ENCODE measurements around the gene KSR1. TPM values are rescaled to one million over a fixed set of nuclear protein-coding genes. Genes with fewer than 3 reads are reported as not detected.
"Not testable (repeated sequence)": the region's sequence is repeated elsewhere in the genome, so short reads cannot be mapped to it uniquely, and the experiment has no call there.

Gene KSR1
- 90.1 and 114 TPM in 2 replicates for total RNA-seq

GRCh38 chr17:27455914-27456680 is at the start of gene KSR1:
Gene KSR1 (plus strand): TSS chr17:27456448. CDS start chr17:27456644, 196 bp downstream.
- H3K9me3 Mint-ChIP-seq = no peaks in the 10 kb centered on the region
- no peak for TF ChIP-seq CTCF (IDR thresholded peaks at IDR 0.05)
- peak within 1 kb of the TSS; percentile 78 for H3K27ac Mint-ChIP-seq
- peak within 1 kb of the TSS; percentile 92 for H3K4me3 Mint-ChIP-seq
- peak; percentile 94 for ATAC-seq (ENCODE audit: low read depth)
- peaks cover 7% of the 10 kb centered on the region for H3K36me3 Mint-ChIP-seq (ENCODE audit: low read depth)
- DNase-seq = peak; percentile 81
- peaks cover 22% of the 10 kb centered on the region for H3K4me1 Mint-ChIP-seq
- CTCF ChIA-PET = interaction anchor here (0.6 to 4.7 kb wide), 18 partner anchors 9 to 221 kb away, joined by 3 to 68 read pairs (median 4); no protein-coding TSS in a partner anchor
- POLR2A ChIA-PET = interaction anchor here (0.7 to 5.8 kb wide), 12 partner anchors 11 to 162 kb away, joined by 3 to 61 read pairs (median 5); partner anchors contain the start of gene WSB1
- no peaks in the 10 kb centered on the region for H3K27me3 Mint-ChIP-seq
- intact Hi-C loops (cut with micrococcal nuclease) = loop anchor here (1.0 to 5.0 kb wide), 9 partner anchors 17 to 219 kb away; partner anchors contain the start of gene WSB1

- POLR2A ChIA-PET = interaction anchor here (0.5 kb wide), 1 partner anchor 156 kb away, joined by 6 read pairs; no protein-coding TSS in a partner anchor
- Mint-ChIP-seq H3K4me3 (no peak overlapping the region), H3K27me3 (peaks cover 3% of the 10 kb centered on the region), H3K27ac (no peak overlapping the region), H3K36me3 (ENCODE audit: low read depth) (no peaks in the 10 kb centered on the region), H3K4me1 (no peaks in the 10 kb centered on the region), H3K9me3 (no peaks in the 10 kb centered on the region)
- intact Hi-C loops (cut with micrococcal nuclease) = no loop called here
- no peak for DNase-seq
- no peak for ATAC-seq (ENCODE audit: low read depth)
- no peak for TF ChIP-seq CTCF (IDR thresholded peaks at IDR 0.05)
- CTCF ChIA-PET = interaction anchor here (1.1 to 2.2 kb wide), 2 partner anchors 28 to 192 kb away, joined by 3 to 8 read pairs; no protein-coding TSS in a partner anchor
Measured at GRCh38 chr17:27407916-27408864, 48.1 kb upstream of the KSR1 start.

GRCh38 chr17:27408891-27409290 is 47.4 kb upstream of the KSR1 start:
- peaks cover 3% of the 10 kb centered on the region for H3K27me3 Mint-ChIP-seq
- no peak for DNase-seq
- no peak for ATAC-seq (ENCODE audit: low read depth)
- H3K36me3 Mint-ChIP-seq (ENCODE audit: low read depth) = no peaks in the 10 kb centered on the region
- CTCF ChIA-PET = interaction anchor here (2.2 kb wide), 1 partner anchor 191 kb away, joined by 8 read pairs; no protein-coding TSS in a partner anchor
- POLR2A ChIA-PET = interaction anchor here (0.5 kb wide), 1 partner anchor 155 kb away, joined by 6 read pairs; no protein-coding TSS in a partner anchor
- TF ChIP-seq CTCF (IDR thresholded peaks at IDR 0.05) = no peak
- intact Hi-C loops (cut with micrococcal nuclease) = no loop called here
- no peaks in the 10 kb centered on the region for H3K9me3 Mint-ChIP-seq
- no peaks in the 10 kb centered on the region for H3K4me1 Mint-ChIP-seq
- no peak overlapping the region for H3K27ac Mint-ChIP-seq
- no peak overlapping the region for H3K4me3 Mint-ChIP-seq

GRCh38 chr17:27412158-27412557 is 44.1 kb upstream of the KSR1 start:
- H3K27me3 Mint-ChIP-seq; H3K4me1 Mint-ChIP-seq; H3K36me3 Mint-ChIP-seq (ENCODE audit: low read depth); H3K27ac Mint-ChIP-seq; DNase-seq; intact Hi-C loops (cut with micrococcal nuclease); ATAC-seq (ENCODE audit: low read depth); POLR2A ChIA-PET; H3K9me3 Mint-ChIP-seq; H3K4me3 Mint-ChIP-seq: not testable (repeated sequence)
- CTCF ChIA-PET = interaction anchor here (2.3 kb wide), 1 partner anchor 188 kb away, joined by 8 read pairs; no protein-coding TSS in a partner anchor

- intact Hi-C loops (cut with micrococcal nuclease) = no loop called here
- peaks cover 3% of the 10 kb centered on the region for H3K27me3 Mint-ChIP-seq
Measured at GRCh38 chr17:27413315-27413714, 42.9 kb upstream of the KSR1 start.

More at GRCh38 chr17:27413315-27413714, 42.9 kb upstream of the KSR1 start:
- Mint-ChIP-seq H3K36me3 (ENCODE audit: low read depth) (no peaks in the 10 kb centered on the region), H3K4me1 (peaks cover 5% of the 10 kb centered on the region), H3K9me3 (no peaks in the 10 kb centered on the region), H3K27ac (no peak overlapping the region), H3K4me3 (no peak overlapping the region)
- ATAC-seq (ENCODE audit: low read depth) (no peak), DNase-seq (no peak)
- no peak for TF ChIP-seq CTCF (IDR thresholded peaks at IDR 0.05)
- CTCF ChIA-PET = interaction anchor here (0.7 to 2.3 kb wide), 2 partner anchors 186 to 223 kb away, joined by 3 to 8 read pairs; no protein-coding TSS in a partner anchor
- POLR2A ChIA-PET = interaction anchor here (0.6 kb wide), 1 partner anchor 963 kb away, joined by 4 read pairs; no protein-coding TSS in a partner anchor
